Measurements from ENCODE around the gene BUB1B. TPM values are rescaled to one million over a fixed set of nuclear protein-coding genes. Genes with fewer than 3 reads are reported as not detected.
A peak's percentile ranks its signal among the peaks of the same experiment; 100 is the strongest.

The BUB1B gene
- total RNA-seq, 2 donors from 2014 or later: 2.5 to 8.2 TPM

- no peaks in the 10 kb centered on the region for H3K4me1 ChIP-seq (replicated peaks)
- H3K4me3 ChIP-seq: no peak overlapping the region
- 91% methylated on average over 1 of the region's 1 CpG for WGBS
- no peak overlapping the region for H3K27ac ChIP-seq
- DNase-seq (ENCODE audit: low spot score): no peak
- no peaks in the 10 kb centered on the region for H3K9me3 ChIP-seq
- no peak for TF ChIP-seq POLR2A (IDR thresholded peaks at IDR 0.05)
- no peak for TF ChIP-seq POLR2AphosphoS5 (IDR thresholded peaks at IDR 0.05)
- TF ChIP-seq CTCF (IDR thresholded peaks at IDR 0.05): no peak
- intact Hi-C loops (cut with DNase I): no loop called here
- H3K27me3 ChIP-seq (replicated peaks; ENCODE audit: insufficient read depth): no peaks in the 10 kb centered on the region
- H3K36me3 ChIP-seq: no peaks in the 10 kb centered on the region
These were observed 36.6 kb downstream of the BUB1B start for GRCh38 chr15:40197434-40197833.

- intact Hi-C loops (cut with DNase I): no loop called here
- Histone ChIP-seq H3K27ac (no peak overlapping the region), H3K36me3 (no peaks in the 10 kb centered on the region), H3K27me3 (replicated peaks; ENCODE audit: insufficient read depth) (no peaks in the 10 kb centered on the region), H3K9me3 (no peaks in the 10 kb centered on the region), H3K4me3 (no peak overlapping the region), H3K4me1 (replicated peaks) (no peaks in the 10 kb centered on the region)
- DNase-seq (ENCODE audit: low spot score): no peak
- TF ChIP-seq CTCF (IDR thresholded peaks at IDR 0.05) (no peak), POLR2A (IDR thresholded peaks at IDR 0.05) (no peak), POLR2AphosphoS5 (IDR thresholded peaks at IDR 0.05) (no peak)
- WGBS: 94% methylated on average over 1 of the region's 1 CpG
These were observed 37.7 kb downstream of the BUB1B start for GRCh38 chr15:40198355-40199085.

GRCh38 chr15:40204100-40204499 is 43.2 kb downstream of the BUB1B start:
- Histone ChIP-seq H3K9me3 (no peaks in the 10 kb centered on the region), H3K4me3 (no peak overlapping the region), H3K27ac (no peak overlapping the region), H3K27me3 (replicated peaks; ENCODE audit: insufficient read depth) (no peaks in the 10 kb centered on the region), H3K4me1 (replicated peaks) (no peaks in the 10 kb centered on the region), H3K36me3 (no peaks in the 10 kb centered on the region)
- WGBS: 95% methylated on average over 1 of the region's 1 CpG
- intact Hi-C loops (cut with DNase I): no loop called here
- DNase-seq (ENCODE audit: low spot score): no peak
- TF ChIP-seq POLR2AphosphoS5 (IDR thresholded peaks at IDR 0.05) (no peak), POLR2A (IDR thresholded peaks at IDR 0.05) (no peak), CTCF (IDR thresholded peaks at IDR 0.05) (no peak)

- peak; percentile 81 for DNase-seq (ENCODE audit: low spot score)
These were observed 56.4 kb downstream of the BUB1B start for GRCh38 chr15:40217166-40217824.

More at GRCh38 chr15:40217166-40217824, 56.4 kb downstream of the BUB1B start:
- no peaks in the 10 kb centered on the region for H3K36me3 ChIP-seq
- H3K4me3 ChIP-seq: no peak overlapping the region
- no peaks in the 10 kb centered on the region for H3K4me1 ChIP-seq (replicated peaks)
- no peaks in the 10 kb centered on the region for H3K27me3 ChIP-seq (replicated peaks; ENCODE audit: insufficient read depth)
- TF ChIP-seq CTCF (IDR thresholded peaks at IDR 0.05): peak; percentile 74 to 96 (median 92)
- no peak for TF ChIP-seq POLR2A (IDR thresholded peaks at IDR 0.05)
- TF ChIP-seq POLR2AphosphoS5 (IDR thresholded peaks at IDR 0.05): peak; percentile 75
- 26% methylated on average over 6 of the region's 6 CpGs for WGBS
- H3K27ac ChIP-seq: peak overlapping the region; percentile 19 to 40
- H3K9me3 ChIP-seq: no peaks in the 10 kb centered on the region
- intact Hi-C loops (cut with DNase I): loop anchor here (2.0 kb wide), 1 partner anchor 58 kb away; no protein-coding TSS in a partner anchor

All from prostate gland (tissue), 2 donors.